ENCODE data around the gene SELENON.

DNA sequence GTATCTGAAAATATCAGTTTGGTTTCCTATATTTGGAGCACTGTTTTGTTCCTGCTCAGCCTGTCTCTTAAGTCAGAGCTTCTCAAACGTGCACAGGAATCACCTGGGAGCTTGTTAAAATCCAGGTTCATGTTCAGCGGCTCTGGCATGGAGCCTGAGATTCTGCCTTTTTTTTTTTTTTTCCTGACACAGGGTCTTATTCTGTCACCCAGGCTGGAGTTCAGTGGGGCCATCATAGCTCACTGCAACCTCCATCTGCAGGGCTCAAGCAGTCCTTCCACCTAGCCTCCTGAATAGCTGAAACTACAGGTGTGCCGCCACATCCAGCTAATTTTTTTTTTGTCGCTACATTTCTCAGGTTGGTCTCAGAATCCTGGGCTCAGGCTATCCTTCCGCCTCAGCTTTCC, 12.2 kb upstream of the SELENON start:
- TF ChIP-seq, protein P1, sequence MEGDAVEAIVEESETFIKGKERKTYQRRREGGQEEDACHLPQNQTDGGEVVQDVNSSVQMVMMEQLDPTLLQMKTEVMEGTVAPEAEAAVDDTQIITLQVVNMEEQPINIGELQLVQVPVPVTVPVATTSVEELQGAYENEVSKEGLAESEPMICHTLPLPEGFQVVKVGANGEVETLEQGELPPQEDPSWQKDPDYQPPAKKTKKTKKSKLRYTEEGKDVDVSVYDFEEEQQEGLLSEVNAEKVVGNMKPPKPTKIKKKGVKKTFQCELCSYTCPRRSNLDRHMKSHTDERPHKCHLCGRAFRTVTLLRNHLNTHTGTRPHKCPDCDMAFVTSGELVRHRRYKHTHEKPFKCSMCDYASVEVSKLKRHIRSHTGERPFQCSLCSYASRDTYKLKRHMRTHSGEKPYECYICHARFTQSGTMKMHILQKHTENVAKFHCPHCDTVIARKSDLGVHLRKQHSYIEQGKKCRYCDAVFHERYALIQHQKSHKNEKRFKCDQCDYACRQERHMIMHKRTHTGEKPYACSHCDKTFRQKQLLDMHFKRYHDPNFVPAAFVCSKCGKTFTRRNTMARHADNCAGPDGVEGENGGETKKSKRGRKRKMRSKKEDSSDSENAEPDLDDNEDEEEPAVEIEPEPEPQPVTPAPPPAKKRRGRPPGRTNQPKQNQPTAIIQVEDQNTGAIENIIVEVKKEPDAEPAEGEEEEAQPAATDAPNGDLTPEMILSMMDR (IDR thresholded peaks at IDR 0.05): no peak
- TF ChIP-seq POLR2A (IDR thresholded peaks at IDR 0.05): no peak
